ENCODE results near the gene FBRSL1.

The FBRSL1 gene

GRCh38 chr12:132558042-132558856 is 68.3 kb downstream of the FBRSL1 start:
- H3K4me1 ChIP-seq (ENCODE audit: control insufficient read depth, insufficient read depth, low read length, unreplicated experiment) = no peaks in the 10 kb centered on the region
- peaks cover 4% of the 10 kb centered on the region for H3K79me2 ChIP-seq (ENCODE audit: control insufficient read depth, insufficient read depth, low read length, unreplicated experiment)
- H3K4me3 ChIP-seq (ENCODE audit: low read depth, low read length) = no peak overlapping the region
- no peak overlapping the region for H2AFZ ChIP-seq (ENCODE audit: low read length, unreplicated experiment)
- H3K27ac ChIP-seq (ENCODE audit: low read depth, low read length) = no peak overlapping the region
- H3K27me3 ChIP-seq (ENCODE audit: insufficient read depth, low read length) = no peaks in the 10 kb centered on the region
- no peaks in the 10 kb centered on the region for H3K36me3 ChIP-seq (ENCODE audit: insufficient read depth, low read length)

- H3K4me1 ChIP-seq (ENCODE audit: control insufficient read depth, insufficient read depth, low read length, unreplicated experiment) = no peaks in the 10 kb centered on the region
These were observed 69.1 kb downstream of the FBRSL1 start for GRCh38 chr12:132558861-132559623.

GRCh38 chr12:132559652-132560363 is 69.9 kb downstream of the FBRSL1 start:
- H3K27ac ChIP-seq (ENCODE audit: low read depth, low read length) = no peak overlapping the region
- no peaks in the 10 kb centered on the region for H3K4me1 ChIP-seq (ENCODE audit: control insufficient read depth, insufficient read depth, low read length, unreplicated experiment)
- H3K79me2 ChIP-seq (ENCODE audit: control insufficient read depth, insufficient read depth, low read length, unreplicated experiment) = peaks cover 8% of the 10 kb centered on the region
- peak overlapping the region; percentile 88 for H3K4me3 ChIP-seq (ENCODE audit: low read depth, low read length)
- no peaks in the 10 kb centered on the region for H3K36me3 ChIP-seq (ENCODE audit: insufficient read depth, low read length)
- H2AFZ ChIP-seq (ENCODE audit: low read length, unreplicated experiment) = no peak overlapping the region
- H3K27me3 ChIP-seq (ENCODE audit: insufficient read depth, low read length) = no peaks in the 10 kb centered on the region

More at GRCh38 chr12:132558861-132559623, 69.1 kb downstream of the FBRSL1 start:
- Histone ChIP-seq H3K27ac (ENCODE audit: low read depth, low read length) (no peak overlapping the region), H2AFZ (ENCODE audit: low read length, unreplicated experiment) (no peak overlapping the region), H3K79me2 (ENCODE audit: control insufficient read depth, insufficient read depth, low read length, unreplicated experiment) (peaks cover 8% of the 10 kb centered on the region), H3K27me3 (ENCODE audit: insufficient read depth, low read length) (no peaks in the 10 kb centered on the region), H3K4me3 (ENCODE audit: low read depth, low read length) (peak overlapping the region; percentile 76), H3K36me3 (ENCODE audit: insufficient read depth, low read length) (no peaks in the 10 kb centered on the region)

- no peaks in the 10 kb centered on the region for H3K27me3 ChIP-seq (ENCODE audit: insufficient read depth, low read length)
- H3K79me2 ChIP-seq (ENCODE audit: control insufficient read depth, insufficient read depth, low read length, unreplicated experiment) = peaks cover 8% of the 10 kb centered on the region
- no peak overlapping the region for H2AFZ ChIP-seq (ENCODE audit: low read length, unreplicated experiment)
- no peaks in the 10 kb centered on the region for H3K36me3 ChIP-seq (ENCODE audit: insufficient read depth, low read length)
- H3K27ac ChIP-seq (ENCODE audit: low read depth, low read length) = no peak overlapping the region
- H3K4me1 ChIP-seq (ENCODE audit: control insufficient read depth, insufficient read depth, low read length, unreplicated experiment) = no peaks in the 10 kb centered on the region
- peak overlapping the region; percentile 88 for H3K4me3 ChIP-seq (ENCODE audit: low read depth, low read length)
These were observed 70.3 kb downstream of the FBRSL1 start for GRCh38 chr12:132560364-132560613.

- H3K4me1 ChIP-seq (ENCODE audit: control insufficient read depth, insufficient read depth, low read length, unreplicated experiment) = no peaks in the 10 kb centered on the region
- H3K79me2 ChIP-seq (ENCODE audit: control insufficient read depth, insufficient read depth, low read length, unreplicated experiment) = peaks cover 8% of the 10 kb centered on the region
- no peaks in the 10 kb centered on the region for H3K27me3 ChIP-seq (ENCODE audit: insufficient read depth, low read length)
- H3K4me3 ChIP-seq (ENCODE audit: low read depth, low read length) = peak overlapping the region; percentile 88
- H3K27ac ChIP-seq (ENCODE audit: low read depth, low read length) = no peak overlapping the region
- no peaks in the 10 kb centered on the region for H3K36me3 ChIP-seq (ENCODE audit: insufficient read depth, low read length)
- no peak overlapping the region for H2AFZ ChIP-seq (ENCODE audit: low read length, unreplicated experiment)
These were observed 70.9 kb downstream of the FBRSL1 start for GRCh38 chr12:132560614-132561426.

All from ACC112 (cell line).